Measurements from ENCODE around the gene STOML2. TPM values are rescaled to one million over a fixed set of nuclear protein-coding genes. Genes with fewer than 3 reads are reported as not detected.

Gene STOML2
- total RNA-seq, 1 donor from 2014 or later = 64.3 TPM

GRCh38 chr9:35074141-35074540, 28.8 kb downstream of the STOML2 start:
- ATAC-seq (no peak), DNase-seq (ENCODE audit: low spot score) (no peak)

- DNase-seq (ENCODE audit: low spot score) = no peak
- ATAC-seq = no peak
These were observed 29.7 kb downstream of the STOML2 start for GRCh38 chr9:35073279-35073612.

- peak; percentile 99 for DNase-seq (ENCODE audit: low spot score)
- peak; percentile 89 for ATAC-seq
These were observed 30.3 kb downstream of the STOML2 start, which contains the start of gene VCP for GRCh38 chr9:35072461-35073278. Gene VCP (minus strand): TSS chr9:35072625. CDS start chr9:35072353, 272 bp downstream.

- peak; percentile 85 for DNase-seq (ENCODE audit: low spot score)
- peak; percentile 80 for ATAC-seq
These were observed 31.0 kb downstream of the STOML2 start for GRCh38 chr9:35071814-35072460.

- no peak for ATAC-seq
These were observed 31.8 kb downstream of the STOML2 start for GRCh38 chr9:35070823-35071813.

GRCh38 chr9:35069020-35069419, 33.9 kb downstream of the STOML2 start:
- DNase-seq (ENCODE audit: low spot score) (no peak), ATAC-seq (no peak)

More at GRCh38 chr9:35070823-35071813, 31.8 kb downstream of the STOML2 start:
- no peak for DNase-seq (ENCODE audit: low spot score)

GRCh38 chr9:35067056-35067455, 35.9 kb downstream of the STOML2 start:
- ATAC-seq (no peak), DNase-seq (ENCODE audit: low spot score) (no peak)

- no peak for ATAC-seq
- no peak for DNase-seq (ENCODE audit: low spot score)
These were observed 42.3 kb downstream of the STOML2 start for GRCh38 chr9:35060548-35061207.

GRCh38 chr9:35059438-35059837, 43.5 kb downstream of the STOML2 start:
- ATAC-seq (no peak), DNase-seq (ENCODE audit: low spot score) (no peak)

GRCh38 chr9:35057271-35057620, 45.7 kb downstream of the STOML2 start:
- DNase-seq (ENCODE audit: low spot score) = no peak
- no peak for ATAC-seq

- ATAC-seq (peak; percentile 35), DNase-seq (ENCODE audit: low spot score) (no peak)
These were observed 46.2 kb downstream of the STOML2 start for GRCh38 chr9:35056571-35057270.

- no peak for DNase-seq (ENCODE audit: low spot score)
- ATAC-seq = no peak
These were observed 47.9 kb downstream of the STOML2 start for GRCh38 chr9:35054871-35055644.

- no peak for ATAC-seq
- DNase-seq (ENCODE audit: low spot score) = no peak
These were observed 48.6 kb downstream of the STOML2 start for GRCh38 chr9:35054185-35054835.

GRCh38 chr9:35051069-35051967, 51.6 kb downstream of the STOML2 start:
- ATAC-seq = peak; percentile 88

More at GRCh38 chr9:35051069-35051967, 51.6 kb downstream of the STOML2 start:
- DNase-seq (ENCODE audit: low spot score) = no peak

All from left lobe of liver (tissue), 2 donors.